CD4-positive, alpha-beta T cell (primary cell): ENCODE measurements around the gene SPSB1. TPM values are rescaled to one million over a fixed set of nuclear protein-coding genes. Genes with fewer than 3 reads are reported as not detected.
A peak's percentile ranks its signal among the peaks of the same experiment; 100 is the strongest.

Experiments used
- ATAC-seq: fragments of 200-7000 bp; cut with Tn5 transposase; one replicate; pipeline ENCODE4 v1.10.0; 2022; ENCODE audit warnings: mild to moderate bottlenecking; ENCODE audit not compliant: poor library complexity
- CTCF ChIA-PET: fragments of 350-600 bp; sonication (Branson Sonifier 250); formaldehyde crosslinking; loops from one replicate; lab custom pipeline; 2021; ENCODE audit warnings: antibody characterized with exemption, inconsistent platforms; lab: Charles Lee
- POLR2A ChIA-PET: fragments of 350-600 bp; sonication (Branson Sonifier 250); formaldehyde crosslinking; loops from one replicate; lab custom pipeline; 2021; ENCODE audit warnings: antibody characterized with exemption, inconsistent platforms; lab: Charles Lee
- DNase-seq, 14 experiments: peaks; one replicate each; pipeline ENCODE4 v3.0.0-alpha.2; 2013 to 2020; ENCODE audit warnings: mixed read lengths in 2 of 14
- H3K27ac ChIP-seq, 2 donors: one replicate each; pipeline versions ENCODE4 v1.5.1 to v1.7.0; 2013; ENCODE audit warnings: low read length in 2 of 2, low read depth in 1 of 2, mild to moderate bottlenecking in 1 of 2
- H3K27me3 ChIP-seq, 2 experiments: 1 replicate in 1 of 2; 2 replicates in 1 of 2; pipeline versions ENCODE4 v1.6.1 to v1.7.0; 2013; ENCODE audit warnings: low read length in 2 of 2, control low read depth in 1 of 2, mild to moderate bottlenecking in 1 of 2, moderate library complexity in 1 of 2; ENCODE audit not compliant: insufficient read depth in 2 of 2, control insufficient read depth in 1 of 2
- H3K36me3 ChIP-seq: one replicate; pipeline ENCODE4 v1.6.1; 2013; ENCODE audit warnings: low read length, control low read depth; ENCODE audit not compliant: insufficient read depth
- H3K4me1 ChIP-seq: one replicate; pipeline ENCODE4 v1.6.1; 2013; ENCODE audit warnings: low read length, control low read depth; ENCODE audit not compliant: insufficient read depth
- H3K4me3 ChIP-seq: one replicate; pipeline ENCODE4 v1.5.1; 2013; ENCODE audit warnings: mild to moderate bottlenecking, low read length, moderate library complexity
- H3K9me3 ChIP-seq, 2 experiments: 1 replicate in 1 of 2; 2 replicates in 1 of 2; pipeline versions ENCODE4 v1.6.1 to v1.7.0; 2013; ENCODE audit warnings: low read length in 2 of 2, mild to moderate bottlenecking in 2 of 2, control low read depth in 1 of 2, moderate library complexity in 1 of 2; ENCODE audit not compliant: control insufficient read depth in 1 of 2, insufficient read depth in 1 of 2
- H3K27ac Mint-ChIP-seq: one replicate; pipeline ENCODE4 v1.8.0; 2020; ENCODE audit warnings: mixed read lengths
- H3K27me3 Mint-ChIP-seq: one replicate; pipeline ENCODE4 v1.8.0; 2021; ENCODE audit warnings: mixed read lengths
- H3K36me3 Mint-ChIP-seq: one replicate; pipeline ENCODE4 v1.8.0; 2021; ENCODE audit warnings: low read depth, mixed read lengths
- H3K4me1 Mint-ChIP-seq: one replicate; pipeline ENCODE4 v1.8.0; 2021; ENCODE audit warnings: low read depth, mixed read lengths
- H3K4me3 Mint-ChIP-seq: one replicate; pipeline ENCODE4 v1.8.0; 2020; ENCODE audit warnings: mild to moderate bottlenecking, mixed read lengths
- H3K9me3 Mint-ChIP-seq: one replicate; pipeline ENCODE4 v1.8.0; 2020; ENCODE audit warnings: mixed read lengths
- intact Hi-C, 2 experiments: fragments of 100-400 bp; cut with DNase I in 1 of 2; cut with micrococcal nuclease in 1 of 2; formaldehyde crosslinking; loops; one replicate each; pipeline versions ENCODE4 v1.15.1 to v1.9.0; 2023 to 2025; cut with DNase I, micrococcal nuclease
- total RNA-seq, 174 experiments: library from RNA in 2 of 174; stranded (reverse) in 2 of 174; gene quantifications; one replicate each; pipeline ENCODE4 v1.2.3 and lab custom pipeline; 2021 to 2026
- TF ChIP-seq, protein P1 (sequence below): fragments of 200-600 bp; IDR thresholded peaks from one replicate; pipeline ENCODE4 v1.8.0; 2022; ENCODE audit warnings: antibody characterized with exemption, mild to moderate bottlenecking

Gene SPSB1
- total RNA-seq, 2 experiments from 2014 or later: 1.9 to 2.3 TPM

DNA sequence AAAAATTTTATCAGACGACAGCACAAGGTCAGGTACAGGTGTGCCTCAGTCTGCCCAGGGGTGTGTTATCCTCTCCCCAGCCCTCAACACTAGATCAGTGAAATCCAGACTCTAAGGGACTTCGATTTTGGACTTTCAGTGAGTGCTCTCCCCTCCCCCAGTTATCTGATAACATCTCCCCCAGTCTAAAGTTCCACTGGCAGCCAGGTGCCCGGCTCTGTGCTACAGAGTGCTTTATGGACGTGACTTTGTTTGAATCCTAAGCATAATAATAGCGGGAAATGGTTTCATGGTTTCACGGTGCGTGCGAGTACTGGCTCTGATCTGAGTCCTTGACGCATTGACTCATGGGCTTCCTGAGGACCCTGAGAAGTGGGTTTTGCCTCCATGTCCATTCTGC is 3.2 kb downstream of the SPSB1 start:
- ChIA-PET CTCF (no interaction called here), POLR2A (no interaction called here)
- Histone ChIP-seq H3K4me3 (no peak overlapping the region), H3K4me1 (peaks cover 30% of the 10 kb centered on the region), H3K27ac (no peak overlapping the region), H3K9me3 (no peaks in the 10 kb centered on the region), H3K36me3 (no peaks in the 10 kb centered on the region), H3K27me3 (no peaks in the 10 kb centered on the region)
- Mint-ChIP-seq H3K9me3 (no peaks in the 10 kb centered on the region), H3K4me1 (peaks cover 21% of the 10 kb centered on the region), H3K36me3 (no peaks in the 10 kb centered on the region), H3K4me3 (peak overlapping the region; percentile 57), H3K27me3 (no peaks in the 10 kb centered on the region), H3K27ac (no peak overlapping the region)
- TF ChIP-seq, protein P1, sequence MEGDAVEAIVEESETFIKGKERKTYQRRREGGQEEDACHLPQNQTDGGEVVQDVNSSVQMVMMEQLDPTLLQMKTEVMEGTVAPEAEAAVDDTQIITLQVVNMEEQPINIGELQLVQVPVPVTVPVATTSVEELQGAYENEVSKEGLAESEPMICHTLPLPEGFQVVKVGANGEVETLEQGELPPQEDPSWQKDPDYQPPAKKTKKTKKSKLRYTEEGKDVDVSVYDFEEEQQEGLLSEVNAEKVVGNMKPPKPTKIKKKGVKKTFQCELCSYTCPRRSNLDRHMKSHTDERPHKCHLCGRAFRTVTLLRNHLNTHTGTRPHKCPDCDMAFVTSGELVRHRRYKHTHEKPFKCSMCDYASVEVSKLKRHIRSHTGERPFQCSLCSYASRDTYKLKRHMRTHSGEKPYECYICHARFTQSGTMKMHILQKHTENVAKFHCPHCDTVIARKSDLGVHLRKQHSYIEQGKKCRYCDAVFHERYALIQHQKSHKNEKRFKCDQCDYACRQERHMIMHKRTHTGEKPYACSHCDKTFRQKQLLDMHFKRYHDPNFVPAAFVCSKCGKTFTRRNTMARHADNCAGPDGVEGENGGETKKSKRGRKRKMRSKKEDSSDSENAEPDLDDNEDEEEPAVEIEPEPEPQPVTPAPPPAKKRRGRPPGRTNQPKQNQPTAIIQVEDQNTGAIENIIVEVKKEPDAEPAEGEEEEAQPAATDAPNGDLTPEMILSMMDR: no peak
- DNase-seq: no peak
- intact Hi-C loops: no loop called here
- no peak for ATAC-seq

GRCh38 chr1:9296850-9297249 is 4.2 kb downstream of the SPSB1 start:
- Histone ChIP-seq H3K9me3 (no peaks in the 10 kb centered on the region), H3K27me3 (no peaks in the 10 kb centered on the region), H3K4me1 (peaks cover 30% of the 10 kb centered on the region), H3K36me3 (no peaks in the 10 kb centered on the region), H3K27ac (no peak overlapping the region), H3K4me3 (no peak overlapping the region)
- ATAC-seq (no peak), DNase-seq (no peak)
- ChIA-PET POLR2A (no interaction called here), CTCF (no interaction called here)
- Mint-ChIP-seq H3K36me3 (no peaks in the 10 kb centered on the region), H3K9me3 (no peaks in the 10 kb centered on the region), H3K27me3 (no peaks in the 10 kb centered on the region), H3K27ac (no peak overlapping the region), H3K4me1 (peaks cover 21% of the 10 kb centered on the region), H3K4me3 (no peak overlapping the region)
- intact Hi-C loops: no loop called here
- TF ChIP-seq, protein P1: no peak

GRCh38 chr1:9297831-9298230 is 5.1 kb downstream of the SPSB1 start:
- ATAC-seq (no peak), DNase-seq (no peak)
- Histone ChIP-seq H3K9me3 (no peaks in the 10 kb centered on the region), H3K4me3 (no peak overlapping the region), H3K27me3 (no peaks in the 10 kb centered on the region), H3K27ac (no peak overlapping the region), H3K36me3 (no peaks in the 10 kb centered on the region), H3K4me1 (peaks cover 25% of the 10 kb centered on the region)
- intact Hi-C loops: no loop called here
- Mint-ChIP-seq H3K36me3 (no peaks in the 10 kb centered on the region), H3K4me3 (no peak overlapping the region), H3K9me3 (no peaks in the 10 kb centered on the region), H3K4me1 (peaks cover 25% of the 10 kb centered on the region), H3K27ac (no peak overlapping the region), H3K27me3 (no peaks in the 10 kb centered on the region)
- CTCF ChIA-PET: interaction anchor here (1.1 kb wide), 1 partner anchor 9 kb away, joined by 4 read pairs; no protein-coding TSS in a partner anchor
- POLR2A ChIA-PET: no interaction called here
- TF ChIP-seq, protein P1: no peak
